Measurements from ENCODE around the gene SRP14. TPM values are rescaled to one million over a fixed set of nuclear protein-coding genes. Genes with fewer than 3 reads are reported as not detected.
"Not testable (repeated sequence)": the region's sequence is repeated elsewhere in the genome, so short reads cannot be mapped to it uniquely, and the experiment has no call there.

Gene SRP14
- total RNA-seq, 2 donors from 2014 or later, result 102 to 117 TPM

DNA sequence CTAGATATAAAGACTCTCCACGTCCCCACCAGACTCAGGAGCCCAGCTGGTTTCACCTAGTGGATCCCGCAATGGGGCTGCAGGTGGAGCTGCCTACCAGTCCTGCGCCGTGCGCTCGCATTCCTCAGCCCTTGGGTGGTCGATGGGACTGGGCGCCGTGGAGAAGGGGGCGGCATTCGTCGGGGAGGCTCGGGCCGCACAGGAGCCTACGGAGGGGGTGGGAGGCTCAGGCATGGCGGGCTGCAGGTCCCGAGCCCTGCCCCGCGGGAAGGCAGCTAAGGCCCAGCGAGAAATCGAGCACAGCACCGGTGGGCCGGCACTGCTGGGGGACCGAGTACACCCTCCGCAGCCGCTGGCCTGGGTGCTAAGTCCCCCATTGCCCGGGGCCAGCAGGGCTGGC, 35.7 kb upstream of the SRP14 start:
- H3K27ac Mint-ChIP-seq; DNase-seq; H3K27me3 Mint-ChIP-seq (ENCODE audit: low read depth); ATAC-seq (replicated peaks in 1 of 2); H3K4me3 Mint-ChIP-seq; H3K9me3 Mint-ChIP-seq; H3K36me3 Mint-ChIP-seq (ENCODE audit: insufficient read depth in 2 of 2): not testable (repeated sequence)
- H3K4me1 Mint-ChIP-seq (ENCODE audit: low read depth), result peaks cover 18% of the 10 kb centered on the region

DNA sequence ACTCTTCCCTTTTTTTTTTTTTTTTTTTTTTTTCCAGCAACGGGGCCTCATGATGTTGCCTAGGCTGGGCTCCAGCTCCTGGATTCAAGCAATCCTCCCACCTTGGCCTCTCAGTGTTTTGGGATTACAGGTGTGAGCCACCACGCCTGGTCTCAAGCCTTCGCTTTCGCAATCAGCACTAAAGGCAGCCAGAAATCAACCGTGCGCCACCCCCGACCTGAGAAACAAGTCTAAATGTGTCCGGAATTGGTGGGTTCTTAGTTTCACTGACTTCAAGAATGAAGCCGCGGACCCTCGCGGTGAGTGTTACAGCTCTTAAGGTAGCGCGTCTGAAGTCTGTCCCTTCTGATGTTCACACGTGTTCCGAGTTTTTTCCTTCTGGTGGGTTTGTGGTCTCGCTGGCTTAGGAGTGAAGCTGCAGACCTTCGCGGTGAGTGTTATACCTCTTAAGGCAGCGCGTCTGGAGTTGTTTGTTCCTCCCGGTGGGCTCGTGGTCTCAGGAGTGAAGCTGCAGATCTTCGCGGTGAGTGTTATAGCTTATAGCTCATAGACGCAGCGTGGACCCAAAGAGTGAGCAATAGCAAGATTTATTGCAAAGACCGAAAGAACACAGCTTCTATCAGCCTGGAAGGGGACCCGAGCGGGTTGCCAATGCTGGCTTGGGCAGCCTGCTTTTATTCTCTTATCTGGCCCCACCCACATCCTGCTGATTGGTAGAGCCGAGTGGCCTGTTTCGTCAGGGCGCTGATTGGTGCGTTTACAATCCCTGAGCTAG, 34.9 kb upstream of the SRP14 start:
- DNase-seq, result peak; percentile 26 to 39
- H3K9me3 Mint-ChIP-seq; H3K27me3 Mint-ChIP-seq (ENCODE audit: low read depth); H3K36me3 Mint-ChIP-seq (ENCODE audit: insufficient read depth in 2 of 2): not testable (repeated sequence)
- Mint-ChIP-seq H3K27ac (peak overlapping the region; percentile 70), H3K4me3 (peak overlapping the region; percentile 72 to 74), H3K4me1 (ENCODE audit: low read depth) (peaks cover 18% of the 10 kb centered on the region)
- ATAC-seq (replicated peaks in 1 of 2), result peak; percentile 50 to 72

DNA sequence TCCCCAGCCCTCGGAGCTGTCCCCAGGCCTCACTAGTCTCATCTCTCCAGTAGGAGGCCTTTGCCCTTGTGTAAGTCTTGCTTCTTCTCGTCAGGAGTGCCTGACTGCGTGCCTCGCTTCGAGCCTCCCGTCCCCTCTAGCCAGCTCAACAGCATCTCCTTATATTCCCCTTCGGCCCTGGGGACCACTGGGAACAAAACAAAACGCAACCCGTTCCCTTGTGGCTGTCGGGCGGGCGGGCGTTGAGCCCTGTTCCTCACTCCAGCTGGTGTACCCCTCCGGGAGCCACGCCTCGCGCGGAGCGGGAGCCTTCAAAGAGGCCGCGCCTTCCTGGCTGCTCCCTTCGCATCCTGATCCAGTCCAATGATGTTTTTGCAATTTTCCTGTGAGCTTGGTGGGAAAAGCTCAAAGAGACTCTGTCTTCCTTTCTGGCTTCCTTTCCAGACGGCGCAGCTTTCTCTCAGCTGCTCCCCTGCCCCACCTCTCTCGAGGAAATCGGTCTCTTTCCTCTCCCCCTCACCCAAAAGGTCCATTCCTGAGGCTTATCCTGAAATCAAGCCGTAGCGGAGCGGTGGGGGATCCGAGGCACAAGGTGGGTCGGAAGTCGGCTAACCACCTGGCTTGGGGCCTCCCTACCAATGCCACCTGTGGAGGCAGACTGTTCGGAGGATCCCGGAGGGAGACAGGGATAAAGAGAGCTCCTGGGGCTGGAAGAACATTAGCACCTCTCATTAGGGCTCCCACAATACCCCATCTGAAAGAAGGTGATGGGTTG, 33.4 kb upstream of the SRP14 start:
- no peak for DNase-seq
- Mint-ChIP-seq H3K9me3 (no peaks in the 10 kb centered on the region), H3K27ac (no peak overlapping the region), H3K36me3 (ENCODE audit: insufficient read depth in 2 of 2) (peaks cover 0 to 2% of the 10 kb centered on the region in 2 donors), H3K27me3 (ENCODE audit: low read depth) (no peaks in the 10 kb centered on the region), H3K4me1 (ENCODE audit: low read depth) (peaks cover 18% of the 10 kb centered on the region), H3K4me3 (no peak overlapping the region)
- no peak for ATAC-seq (replicated peaks in 1 of 2)

DNA sequence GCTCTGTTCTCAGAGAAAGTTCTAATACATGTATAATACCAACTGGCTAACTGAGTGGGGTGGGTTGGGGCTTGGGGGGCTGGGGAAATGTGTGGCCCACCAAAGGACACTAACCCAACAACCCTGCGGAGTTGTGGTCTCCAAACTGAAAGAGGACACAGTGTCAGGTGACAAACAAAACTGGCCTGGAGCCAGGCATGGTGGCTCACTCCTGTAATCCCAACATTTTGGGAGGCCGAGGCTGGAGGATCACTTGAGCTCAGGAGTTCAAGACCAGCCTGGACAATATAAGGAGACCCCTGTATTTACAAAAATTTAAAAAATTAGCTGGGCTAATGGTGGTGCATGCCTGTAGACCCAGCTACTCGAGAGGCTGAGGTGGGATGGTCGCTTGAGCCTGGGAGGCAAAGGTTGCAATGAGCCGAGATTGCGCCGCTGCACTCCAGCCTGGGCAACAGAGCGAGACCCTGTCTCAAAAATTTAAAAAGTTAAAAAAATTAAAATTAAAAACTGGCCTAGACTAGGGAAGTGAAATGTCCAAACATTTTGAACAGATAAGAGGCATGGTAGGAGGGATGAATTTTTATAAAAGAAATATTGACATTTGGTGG, 31.7 kb upstream of the SRP14 start:
- Mint-ChIP-seq H3K27me3 (ENCODE audit: low read depth) (no peaks in the 10 kb centered on the region), H3K4me1 (ENCODE audit: low read depth) (peaks cover 19% of the 10 kb centered on the region), H3K36me3 (ENCODE audit: insufficient read depth in 2 of 2) (peaks cover 0 to 2% of the 10 kb centered on the region in 2 donors), H3K4me3 (no peak overlapping the region), H3K9me3 (no peaks in the 10 kb centered on the region), H3K27ac (no peak overlapping the region)
- ATAC-seq (replicated peaks in 1 of 2) (no peak), DNase-seq (no peak)

DNA sequence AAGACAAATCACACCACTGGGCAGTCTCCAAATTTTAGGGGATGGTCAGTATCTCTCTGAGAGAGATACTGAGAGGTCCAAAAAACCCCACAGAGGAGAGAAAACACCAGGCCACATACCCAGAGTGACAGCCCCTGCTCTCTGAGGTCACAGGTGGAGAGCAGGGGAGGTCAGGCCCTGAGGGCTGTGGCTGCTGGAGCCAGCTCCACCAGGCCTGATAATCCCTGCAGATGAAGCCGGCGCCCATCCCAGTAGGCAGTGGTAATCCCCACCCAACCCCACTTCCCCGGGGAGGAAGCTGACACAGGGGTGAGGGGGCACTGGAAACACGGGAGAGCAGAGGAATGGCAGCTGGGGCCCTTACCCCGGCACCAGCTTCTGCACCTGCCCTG, 31.2 kb upstream of the SRP14 start:
- Mint-ChIP-seq H3K4me3 (no peak overlapping the region), H3K4me1 (ENCODE audit: low read depth) (peaks cover 25% of the 10 kb centered on the region), H3K9me3 (no peaks in the 10 kb centered on the region), H3K27me3 (ENCODE audit: low read depth) (no peaks in the 10 kb centered on the region), H3K27ac (no peak overlapping the region), H3K36me3 (ENCODE audit: insufficient read depth in 2 of 2) (peaks cover 0 to 2% of the 10 kb centered on the region in 2 donors)
- no peak for DNase-seq
- ATAC-seq (replicated peaks in 1 of 2), result no peak

DNA sequence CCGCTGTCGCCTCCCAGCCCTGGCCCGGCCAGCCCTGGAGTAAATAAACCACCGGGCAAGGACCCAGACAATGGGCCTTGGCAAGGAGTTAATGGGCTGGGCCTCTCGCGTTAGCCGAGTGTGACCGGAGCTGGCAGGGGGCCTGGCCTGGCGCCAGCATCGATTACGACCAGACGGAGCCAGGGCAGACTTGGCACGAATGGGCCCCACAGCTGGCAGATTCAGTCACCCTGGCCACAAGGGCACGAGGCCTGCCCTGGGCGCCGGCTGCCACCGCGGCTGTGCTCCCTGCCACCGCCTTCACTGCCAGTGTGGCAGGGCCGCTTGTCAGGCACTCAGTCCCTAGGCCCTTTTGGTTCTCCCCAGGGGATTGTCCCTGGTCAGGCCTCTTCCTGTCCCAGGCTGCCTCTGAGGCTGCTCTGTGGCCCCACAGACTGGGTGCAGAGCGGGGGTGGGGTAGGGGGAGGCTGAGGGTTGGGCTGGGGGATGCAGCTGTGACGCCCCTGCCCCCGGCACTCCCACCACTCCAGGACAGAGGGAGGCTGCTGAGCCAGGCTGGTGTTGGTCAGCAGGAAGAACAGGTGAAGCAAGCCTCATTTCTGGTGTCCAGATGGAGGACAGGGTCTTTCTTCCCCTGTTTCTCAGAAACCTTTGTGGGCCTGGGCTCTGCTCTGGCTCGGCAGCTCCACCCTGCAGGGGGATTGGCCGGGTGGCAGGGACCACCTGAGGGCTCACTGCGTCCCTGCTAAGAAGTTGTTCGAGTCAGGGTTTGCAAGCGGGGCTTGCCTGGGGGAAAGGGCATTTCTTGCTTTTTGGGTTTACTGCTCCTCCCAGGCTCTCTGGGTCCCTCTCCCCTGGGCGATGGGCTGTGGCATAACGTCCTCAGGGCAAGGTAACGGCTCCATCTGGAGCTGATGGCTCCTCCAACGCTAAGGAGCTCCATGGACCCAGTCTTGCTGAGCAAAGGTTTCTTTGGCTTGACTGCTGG, 30.5 kb upstream of the SRP14 start:
- H3K27ac Mint-ChIP-seq, result no peak overlapping the region
- H3K4me3 Mint-ChIP-seq, result no peak overlapping the region
- peaks cover 0 to 2% of the 10 kb centered on the region in 2 donors for H3K36me3 Mint-ChIP-seq (ENCODE audit: insufficient read depth in 2 of 2)
- H3K27me3 Mint-ChIP-seq (ENCODE audit: low read depth), result no peaks in the 10 kb centered on the region
- no peak for DNase-seq
- H3K4me1 Mint-ChIP-seq (ENCODE audit: low read depth), result peaks cover 31% of the 10 kb centered on the region
- H3K9me3 Mint-ChIP-seq, result no peaks in the 10 kb centered on the region
- no peak for ATAC-seq (replicated peaks in 1 of 2)

DNA sequence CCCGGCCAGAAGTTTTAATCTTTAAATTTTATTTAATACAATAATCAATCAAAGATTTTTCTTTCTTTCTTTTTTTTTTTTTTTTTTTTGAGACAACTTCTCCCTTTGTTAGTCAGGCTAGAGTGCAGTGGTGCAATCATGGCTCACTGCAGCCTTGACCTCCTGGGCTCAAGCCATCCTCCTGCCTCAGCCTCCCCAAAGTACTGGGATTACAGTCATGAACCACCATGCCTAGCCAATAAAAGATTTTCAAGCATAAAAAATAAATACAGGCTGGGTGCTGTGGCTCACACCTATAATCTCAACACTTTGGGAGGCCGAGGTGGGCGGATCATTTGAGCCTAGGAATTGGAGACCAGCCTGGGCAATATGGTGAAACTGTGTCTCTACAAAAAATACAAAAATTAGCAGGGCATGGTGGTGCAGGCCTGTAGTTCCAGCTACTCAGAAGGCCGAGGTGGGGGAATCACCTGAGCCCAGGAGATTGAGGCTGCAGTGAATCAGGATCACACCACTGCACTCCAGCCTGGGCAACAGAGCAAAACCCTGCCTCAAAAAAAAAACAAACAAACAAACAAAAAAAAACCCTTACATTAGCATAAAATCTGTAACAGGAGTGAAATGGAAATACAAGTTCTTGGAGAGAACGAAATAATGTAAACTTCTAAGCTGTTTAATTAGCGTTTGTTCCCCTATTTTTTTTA, 29.1 kb upstream of the SRP14 start:
- H3K27ac Mint-ChIP-seq, result no peak overlapping the region
- peaks cover 31% of the 10 kb centered on the region for H3K4me1 Mint-ChIP-seq (ENCODE audit: low read depth)
- H3K4me3 Mint-ChIP-seq, result no peak overlapping the region
- no peaks in the 10 kb centered on the region for H3K9me3 Mint-ChIP-seq
- DNase-seq (no peak), ATAC-seq (replicated peaks in 1 of 2) (no peak)
- H3K36me3 Mint-ChIP-seq (ENCODE audit: insufficient read depth in 2 of 2), result no peaks in the 10 kb centered on the region
- no peaks in the 10 kb centered on the region for H3K27me3 Mint-ChIP-seq (ENCODE audit: low read depth)

DNA sequence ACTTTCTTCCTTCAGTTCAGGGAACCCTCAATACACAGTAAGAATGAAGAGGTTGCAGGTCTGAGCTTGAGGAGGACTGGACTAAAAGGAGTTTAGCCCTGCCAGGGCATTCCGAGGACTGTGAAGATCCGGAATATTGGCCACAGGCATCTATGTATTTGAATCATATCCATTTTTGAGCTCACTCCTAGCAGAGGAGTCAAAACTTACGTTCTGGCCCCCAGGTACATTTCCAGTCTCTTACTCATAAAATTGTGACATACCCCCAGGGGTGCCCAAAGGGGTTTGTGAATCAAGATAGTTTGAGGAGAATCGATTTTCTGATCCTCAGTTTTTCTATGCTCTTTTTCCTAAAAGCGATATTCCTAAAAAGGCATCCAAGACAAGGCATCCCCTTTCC, 27.6 kb upstream of the SRP14 start:
- peaks cover 32% of the 10 kb centered on the region for H3K4me1 Mint-ChIP-seq (ENCODE audit: low read depth)
- no peak for ATAC-seq (replicated peaks in 1 of 2)

DNA sequence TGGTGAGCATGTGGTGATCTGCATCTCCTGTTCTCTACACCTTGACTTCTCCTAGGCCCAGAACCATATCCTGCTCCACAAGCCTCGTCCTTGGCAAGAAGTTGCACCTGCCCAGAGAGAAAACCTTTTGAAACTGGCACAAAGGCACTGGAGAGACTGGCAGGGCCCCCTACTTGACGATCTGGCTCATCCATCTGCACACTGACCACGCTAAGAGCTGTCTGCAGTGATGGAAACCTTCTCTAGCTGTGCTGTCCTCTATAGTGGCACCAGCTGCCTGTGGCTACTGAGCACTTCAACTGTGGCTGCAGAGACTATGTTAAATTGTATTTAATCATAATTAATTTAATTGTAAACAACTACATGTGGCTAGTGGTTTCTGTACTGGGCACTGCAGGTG, 26.2 kb upstream of the SRP14 start:
- no peak overlapping the region for H3K27ac Mint-ChIP-seq
- H3K27me3 Mint-ChIP-seq (ENCODE audit: low read depth), result no peaks in the 10 kb centered on the region
- peaks cover 32% of the 10 kb centered on the region for H3K4me1 Mint-ChIP-seq (ENCODE audit: low read depth)
- peaks cover 0 to 2% of the 10 kb centered on the region in 2 donors for H3K36me3 Mint-ChIP-seq (ENCODE audit: insufficient read depth in 2 of 2)
- ATAC-seq (replicated peaks in 1 of 2) (no peak), DNase-seq (no peak)
- H3K4me3 Mint-ChIP-seq, result no peak overlapping the region
- H3K9me3 Mint-ChIP-seq, result no peaks in the 10 kb centered on the region

More for the DNA sequence above, 27.6 kb upstream of the SRP14 start:
- Mint-ChIP-seq H3K9me3 (no peaks in the 10 kb centered on the region), H3K27me3 (ENCODE audit: low read depth) (no peaks in the 10 kb centered on the region), H3K27ac (no peak overlapping the region), H3K36me3 (ENCODE audit: insufficient read depth in 2 of 2) (no peaks in the 10 kb centered on the region), H3K4me3 (no peak overlapping the region)
- DNase-seq, result no peak

DNA sequence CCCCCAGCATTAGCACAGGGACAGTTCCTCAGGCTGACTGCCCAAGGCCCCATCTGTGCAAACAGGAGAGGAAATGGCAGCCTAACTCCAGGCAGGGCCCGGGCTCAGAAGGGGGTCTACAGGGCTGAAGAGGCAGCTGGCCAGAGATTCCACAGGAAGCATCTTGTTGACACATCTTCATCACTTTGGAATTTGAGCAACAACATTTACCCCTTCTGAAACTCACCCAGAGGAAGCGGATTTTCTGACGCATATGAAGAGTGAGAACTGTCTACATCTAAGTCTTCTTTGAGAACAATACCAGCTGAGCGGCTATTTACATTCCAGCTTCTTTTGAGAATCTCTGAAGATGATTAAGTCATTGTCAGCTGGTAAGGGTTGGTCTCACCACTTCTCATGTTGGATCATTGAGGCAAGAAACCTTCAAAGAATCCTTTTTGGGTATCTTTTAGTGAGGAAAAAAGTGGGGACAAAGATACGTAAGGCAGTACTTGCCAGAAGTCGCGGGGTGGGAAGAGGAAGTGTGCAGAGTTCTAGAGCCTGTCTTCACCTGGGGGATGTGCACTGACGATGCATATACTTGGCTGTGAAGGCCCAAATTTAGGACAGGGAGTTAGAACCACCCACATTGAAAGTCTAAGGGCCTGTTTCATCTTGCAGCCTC, 25.4 kb upstream of the SRP14 start:
- Mint-ChIP-seq H3K36me3 (ENCODE audit: insufficient read depth in 2 of 2) (peaks cover 0 to 2% of the 10 kb centered on the region in 2 donors), H3K4me3 (peak overlapping the region; percentile 31 to 47), H3K27ac (no peak overlapping the region), H3K27me3 (ENCODE audit: low read depth) (no peaks in the 10 kb centered on the region), H3K4me1 (ENCODE audit: low read depth) (peaks cover 28% of the 10 kb centered on the region), H3K9me3 (no peaks in the 10 kb centered on the region)
- DNase-seq (peak in 1 of 2 donors; percentile 29), ATAC-seq (replicated peaks in 1 of 2) (peak; percentile 61 to 76)

DNA sequence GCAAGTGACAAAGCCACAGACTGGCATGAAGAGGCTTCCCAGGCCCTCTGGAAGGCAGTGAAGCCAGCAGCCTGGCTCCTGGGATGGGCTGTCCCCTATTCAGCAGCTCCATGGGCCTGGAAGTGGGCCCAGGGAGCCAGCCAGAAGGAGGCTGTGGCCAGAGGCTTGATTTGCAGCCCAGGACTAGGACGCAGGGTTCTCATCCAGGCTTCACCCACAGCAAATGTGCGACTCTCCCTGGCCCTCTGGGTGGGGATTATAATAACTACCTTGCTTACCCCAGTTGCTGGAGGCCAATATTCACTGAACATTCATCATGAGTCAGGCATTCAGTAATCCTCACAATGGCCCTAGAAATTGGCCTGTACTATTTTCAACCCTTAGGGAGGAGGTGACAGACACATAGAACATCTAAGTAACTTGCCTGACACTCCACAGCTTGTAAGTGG, 24.6 kb upstream of the SRP14 start:
- peak; percentile 27 to 29 for ATAC-seq (replicated peaks in 1 of 2)
- no peaks in the 10 kb centered on the region for H3K9me3 Mint-ChIP-seq
- H3K4me1 Mint-ChIP-seq (ENCODE audit: low read depth), result peaks cover 31% of the 10 kb centered on the region
- no peaks in the 10 kb centered on the region for H3K27me3 Mint-ChIP-seq (ENCODE audit: low read depth)
- H3K36me3 Mint-ChIP-seq (ENCODE audit: insufficient read depth in 2 of 2), result peaks cover 0 to 2% of the 10 kb centered on the region in 2 donors
- no peak overlapping the region for H3K27ac Mint-ChIP-seq
- no peak for DNase-seq
- no peak overlapping the region for H3K4me3 Mint-ChIP-seq
